HG03439 (cell line): ENCODE measurements around the gene RNASE13.
A peak's percentile ranks its signal among the peaks of the same experiment; 100 is the strongest.

Source experiments
- ATAC-seq: cut with Tn5 transposase; IDR thresholded peaks from one replicate; pipeline ENCODE4 v1.9.1; 2021; ENCODE audit warnings: mild to moderate bottlenecking, moderate library complexity; ENCODE audit not compliant: unreplicated experiment

RNASE13 gene, protein sequence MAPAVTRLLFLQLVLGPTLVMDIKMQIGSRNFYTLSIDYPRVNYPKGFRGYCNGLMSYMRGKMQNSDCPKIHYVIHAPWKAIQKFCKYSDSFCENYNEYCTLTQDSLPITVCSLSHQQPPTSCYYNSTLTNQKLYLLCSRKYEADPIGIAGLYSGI

DNA sequence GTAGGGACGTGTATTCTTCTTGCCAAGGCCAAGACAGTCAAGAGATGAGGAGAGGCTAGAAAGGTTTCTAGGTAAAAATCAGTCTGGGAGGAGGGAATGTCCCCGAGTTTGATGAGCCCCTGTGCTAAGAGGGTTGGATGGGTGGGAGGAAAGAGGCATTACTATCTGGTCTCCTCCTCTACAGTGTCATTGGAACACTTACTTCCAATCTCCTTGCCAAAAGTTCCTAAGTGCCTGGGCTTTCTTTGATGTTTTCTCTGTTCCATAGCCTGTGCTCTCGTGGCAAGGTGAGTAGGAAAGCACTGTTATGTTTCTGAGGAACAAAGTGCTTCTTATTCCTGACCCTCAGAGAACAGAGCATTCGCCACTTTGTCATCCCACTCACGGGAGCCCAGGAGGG lies at the start of gene RNASE13:
Gene RNASE13, minus strand, starts transcription at position 101 of the 400 bp plus-strand sequence. CDS start 519 bp downstream, outside the sequence.
- ATAC-seq: no peak

DNA sequence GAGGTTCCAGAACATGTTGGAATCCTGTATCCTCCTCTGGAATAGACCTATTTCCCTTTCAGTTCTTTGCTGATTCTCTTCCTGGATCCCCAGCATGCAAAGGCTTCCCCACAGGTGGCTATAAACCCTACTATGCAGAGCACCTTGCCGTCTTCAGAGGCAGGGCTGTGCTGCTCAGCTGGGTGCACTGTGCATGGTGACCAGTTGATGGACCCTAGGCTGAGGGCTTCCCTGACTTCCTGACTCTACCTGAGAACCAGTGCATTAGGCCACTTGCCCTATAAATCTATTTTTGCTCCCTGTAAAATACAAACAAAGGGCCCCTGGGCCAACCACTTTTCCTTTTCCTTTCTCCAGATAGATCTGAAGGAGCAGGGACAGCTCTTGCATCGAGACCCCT lies 49.8 kb upstream of the RNASE13 start:
- no peak for ATAC-seq

DNA sequence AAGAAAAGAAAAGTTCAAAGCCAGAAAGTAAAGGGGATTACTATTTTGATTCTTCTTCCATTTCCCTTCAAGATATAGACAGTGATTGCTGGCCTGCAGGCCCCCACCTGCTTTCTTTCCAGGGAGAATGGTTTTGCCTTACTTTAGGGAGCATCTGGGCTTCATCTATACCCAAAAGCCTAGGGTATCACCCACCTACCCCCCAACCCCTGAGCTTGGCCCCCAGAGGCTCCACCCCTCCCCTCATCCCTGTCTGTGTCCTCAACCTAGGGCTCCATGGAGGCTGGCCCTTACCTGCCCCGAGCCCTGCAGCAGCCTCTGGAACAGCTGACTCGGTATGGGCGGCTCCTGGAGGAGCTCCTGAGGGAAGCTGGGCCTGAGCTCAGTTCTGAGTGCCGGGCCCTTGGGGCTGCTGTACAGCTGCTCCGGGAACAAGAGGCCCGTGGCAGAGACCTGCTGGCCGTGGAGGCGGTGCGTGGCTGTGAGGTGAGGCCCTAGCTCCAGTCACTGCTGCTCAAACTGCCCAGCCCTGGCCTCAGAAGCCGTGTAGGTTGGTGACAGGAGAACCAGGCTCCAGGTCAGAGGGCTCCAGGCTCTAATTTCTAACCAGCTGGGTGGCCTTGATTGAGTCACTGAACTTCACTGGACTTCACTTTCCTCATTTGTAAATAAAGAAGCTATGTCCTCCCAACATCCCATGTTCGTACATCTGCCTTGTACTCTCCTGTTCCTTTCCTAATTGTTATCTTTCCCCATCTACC lies 49.1 kb upstream of the RNASE13 start:
- no peak for ATAC-seq

DNA sequence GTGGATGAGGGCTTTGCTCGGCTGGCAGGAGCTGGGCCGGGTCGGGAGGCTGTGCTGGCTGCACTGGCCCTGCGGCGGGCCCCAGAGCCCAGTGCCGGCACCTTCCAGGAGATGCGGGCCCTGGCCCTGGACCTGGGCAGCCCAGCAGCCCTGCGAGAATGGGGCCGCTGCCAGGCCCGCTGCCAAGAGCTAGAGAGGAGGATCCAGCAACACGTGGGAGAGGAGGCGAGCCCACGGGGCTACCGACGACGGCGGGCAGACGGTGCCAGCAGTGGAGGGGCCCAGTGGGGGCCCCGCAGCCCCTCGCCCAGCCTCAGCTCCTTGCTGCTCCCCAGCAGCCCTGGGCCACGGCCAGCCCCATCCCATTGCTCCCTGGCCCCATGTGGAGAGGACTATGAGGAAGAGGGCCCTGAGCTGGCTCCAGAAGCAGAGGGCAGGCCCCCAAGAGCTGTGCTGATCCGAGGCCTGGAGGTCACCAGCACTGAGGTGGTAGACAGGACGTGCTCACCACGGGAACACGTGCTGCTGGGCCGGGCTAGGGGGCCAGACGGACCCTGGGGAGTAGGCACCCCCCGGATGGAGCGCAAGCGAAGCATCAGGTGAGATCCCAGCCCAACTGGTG lies 47.0 kb upstream of the RNASE13 start:
- ATAC-seq: no peak

DNA sequence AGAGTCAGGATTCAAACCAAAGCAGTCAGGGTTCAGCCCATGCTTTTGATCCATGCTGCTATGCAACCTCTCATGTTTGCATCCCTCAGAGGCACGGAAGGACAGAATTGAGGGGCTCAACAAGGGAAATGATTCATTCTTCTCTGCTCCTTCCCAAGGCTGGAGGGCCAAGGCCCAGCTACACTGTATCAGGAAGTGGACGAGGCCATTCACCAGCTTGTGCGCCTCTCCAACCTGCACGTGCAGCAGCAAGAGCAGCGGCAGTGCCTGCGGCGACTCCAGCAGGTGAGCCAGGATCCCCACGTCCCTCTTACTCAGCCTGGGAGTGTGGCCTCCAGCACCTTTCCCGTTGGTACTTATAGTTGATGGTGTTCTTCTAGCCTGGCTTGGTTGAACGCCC lies 44.1 kb upstream of the RNASE13 start:
- ATAC-seq: no peak

DNA sequence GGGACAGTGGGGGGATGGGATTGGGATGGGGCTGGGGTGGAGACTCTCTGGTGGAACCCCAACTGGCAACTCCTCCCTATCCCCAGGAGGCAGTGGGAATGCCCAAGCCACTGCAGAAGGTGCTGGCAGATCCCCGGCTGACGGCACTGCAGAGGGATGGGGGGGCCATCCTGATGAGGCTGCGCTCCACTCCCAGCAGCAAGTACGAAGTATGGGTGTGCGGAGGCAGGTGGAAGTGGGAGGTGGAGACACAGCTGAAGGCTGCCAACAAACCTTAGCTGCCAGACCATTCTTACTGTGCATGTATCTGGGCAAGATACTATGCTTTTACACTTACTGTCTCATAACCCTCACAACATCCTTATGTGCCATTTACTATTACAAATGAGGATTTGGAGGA lies 43.7 kb upstream of the RNASE13 start:
- ATAC-seq: no peak

DNA sequence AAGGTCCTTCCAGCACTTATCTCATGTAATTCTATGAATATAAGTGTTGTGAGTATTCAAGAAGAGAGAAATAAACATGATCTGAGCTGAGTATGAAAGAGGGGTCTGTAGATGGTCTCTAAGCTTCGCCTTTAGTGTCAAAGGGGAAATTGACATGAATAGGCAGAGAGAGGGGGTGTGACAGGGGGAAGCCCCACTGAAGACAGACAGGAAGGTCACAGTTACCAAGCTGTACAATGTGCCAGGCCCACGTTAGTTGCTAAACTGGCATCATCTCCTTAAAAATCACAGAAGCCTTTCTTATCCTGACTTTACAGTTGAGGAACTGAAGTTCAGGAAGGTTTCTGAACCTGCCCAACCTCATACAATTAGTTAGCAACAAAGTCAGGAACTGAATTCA lies 43.1 kb upstream of the RNASE13 start:
- no peak for ATAC-seq

DNA sequence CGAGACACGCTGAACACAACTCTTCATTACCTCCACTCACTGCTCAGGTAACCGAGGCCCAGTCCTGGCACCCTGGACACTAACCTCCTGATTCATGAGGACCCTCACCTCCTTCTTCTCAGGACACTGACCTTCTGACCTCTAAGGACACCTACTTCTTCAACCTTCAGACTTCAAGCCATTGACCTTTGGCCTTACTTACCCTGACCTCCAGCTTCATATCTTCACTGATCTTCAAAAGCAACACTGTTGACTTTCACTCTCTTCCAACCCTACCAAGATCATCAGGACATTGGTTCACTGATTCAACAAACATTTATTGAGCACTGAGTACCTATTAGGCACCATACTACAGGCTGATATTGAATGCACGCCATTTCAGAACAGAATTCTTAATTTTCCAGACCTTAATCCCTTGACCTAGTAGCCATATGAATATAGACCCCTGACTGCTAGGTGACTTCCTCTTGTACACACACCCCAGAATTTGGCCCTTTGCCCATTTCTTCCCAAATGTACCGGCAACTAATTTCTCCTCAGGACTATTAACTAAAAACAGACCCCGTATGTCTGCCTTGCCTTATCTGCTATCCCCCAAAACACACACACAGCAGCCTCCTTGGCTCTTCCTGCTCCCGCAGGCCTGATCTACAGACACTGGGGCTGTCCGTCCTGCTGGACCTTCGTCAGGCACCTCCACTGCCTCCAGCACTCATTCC lies 41.3 kb upstream of the RNASE13 start:
- no peak for ATAC-seq

DNA sequence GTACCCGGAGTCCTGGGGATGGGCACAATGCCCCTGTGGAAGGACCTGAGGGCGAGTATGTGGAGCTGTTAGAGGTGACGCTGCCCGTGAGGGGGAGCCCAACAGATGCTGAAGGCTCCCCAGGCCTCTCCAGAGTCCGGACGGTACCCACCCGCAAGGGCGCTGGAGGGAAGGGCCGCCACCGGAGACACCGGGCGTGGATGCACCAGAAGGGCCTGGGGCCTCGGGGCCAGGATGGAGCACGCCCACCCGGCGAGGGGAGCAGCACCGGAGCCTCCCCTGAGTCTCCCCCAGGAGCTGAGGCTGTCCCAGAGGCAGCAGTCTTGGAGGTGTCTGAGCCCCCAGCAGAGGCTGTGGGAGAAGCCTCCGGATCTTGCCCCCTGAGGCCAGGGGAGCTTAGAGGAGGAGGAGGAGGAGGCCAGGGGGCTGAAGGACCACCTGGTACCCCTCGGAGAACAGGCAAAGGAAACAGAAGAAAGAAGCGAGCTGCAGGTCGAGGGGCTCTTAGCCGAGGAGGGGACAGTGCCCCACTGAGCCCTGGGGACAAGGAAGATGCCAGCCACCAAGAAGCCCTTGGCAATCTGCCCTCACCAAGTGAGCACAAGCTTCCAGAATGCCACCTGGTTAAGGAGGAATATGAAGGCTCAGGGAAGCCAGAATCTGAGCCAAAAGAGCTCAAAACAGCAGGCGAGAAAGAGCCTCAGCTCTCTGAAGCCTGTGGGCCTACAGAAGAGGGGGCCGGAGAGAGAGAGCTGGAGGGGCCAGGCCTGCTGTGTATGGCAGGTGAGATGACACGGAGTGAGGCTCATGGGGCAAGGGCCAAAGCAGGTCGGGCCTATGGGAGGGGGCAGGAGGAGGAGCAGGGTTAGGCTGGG lies 40.0 kb upstream of the RNASE13 start:
- no peak for ATAC-seq

DNA sequence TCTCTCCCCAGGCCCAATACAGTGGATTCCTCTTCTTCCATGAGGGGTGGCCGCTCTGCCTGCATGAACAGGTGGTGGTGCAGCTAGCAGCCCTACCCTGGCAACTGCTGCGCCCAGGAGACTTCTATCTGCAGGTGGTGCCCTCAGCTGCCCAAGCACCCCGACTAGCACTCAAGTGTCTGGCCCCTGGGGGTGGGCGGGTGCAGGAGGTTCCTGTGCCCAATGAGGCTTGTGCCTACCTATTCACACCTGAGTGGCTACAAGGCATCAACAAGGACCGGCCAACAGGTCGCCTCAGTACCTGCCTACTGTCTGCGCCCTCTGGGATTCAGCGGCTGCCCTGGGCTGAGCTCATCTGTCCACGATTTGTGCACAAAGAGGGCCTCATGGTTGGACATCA lies 39.3 kb upstream of the RNASE13 start:
- no peak for ATAC-seq

DNA sequence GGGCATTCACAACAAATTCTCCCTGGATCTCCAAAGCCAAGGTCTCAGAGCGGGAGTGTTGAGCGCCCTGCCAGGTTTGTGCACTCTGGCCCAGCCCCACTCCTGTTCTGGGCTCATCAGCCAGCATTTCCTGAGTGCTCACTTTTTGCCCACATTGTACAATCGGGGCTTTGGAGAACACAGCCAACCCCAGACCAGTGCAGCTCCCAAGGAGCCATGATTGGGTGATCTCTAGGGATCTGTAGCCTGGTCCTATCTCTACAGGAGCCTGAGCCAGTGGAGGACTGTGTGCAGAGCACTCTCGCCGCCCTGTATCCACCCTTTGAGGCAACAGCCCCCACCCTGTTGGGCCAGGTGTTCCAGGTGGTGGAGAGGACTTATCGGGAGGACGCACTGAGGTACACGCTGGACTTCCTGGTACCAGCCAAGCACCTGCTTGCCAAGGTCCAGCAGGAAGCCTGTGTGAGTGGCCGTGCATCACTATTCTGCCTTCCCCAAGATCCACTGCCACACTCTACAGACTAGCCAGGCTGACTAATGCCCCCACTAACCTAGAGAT lies 38.3 kb upstream of the RNASE13 start:
- no peak for ATAC-seq

DNA sequence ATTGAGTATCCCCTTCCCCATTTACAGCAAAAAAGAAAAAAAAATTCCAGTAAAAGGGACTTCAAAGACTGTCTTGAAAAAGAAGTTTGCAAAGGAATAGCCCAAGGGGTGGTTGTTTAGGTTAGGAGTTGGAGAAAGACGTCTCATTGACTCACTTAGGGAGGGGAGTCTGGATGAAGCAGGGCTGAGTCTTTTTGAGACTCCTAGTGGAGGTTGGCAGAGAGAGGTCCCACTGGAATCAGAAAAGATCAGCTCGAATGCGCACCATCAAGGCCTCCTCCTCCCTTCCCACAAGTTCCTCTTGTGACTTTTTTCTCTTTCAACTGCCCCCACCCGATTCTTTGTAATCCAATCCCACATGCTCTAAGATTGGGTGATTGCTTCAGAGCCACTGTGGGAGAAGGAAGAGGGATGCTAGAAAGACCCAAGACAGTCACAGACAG lies 37.4 kb upstream of the RNASE13 start:
- ATAC-seq: no peak

DNA sequence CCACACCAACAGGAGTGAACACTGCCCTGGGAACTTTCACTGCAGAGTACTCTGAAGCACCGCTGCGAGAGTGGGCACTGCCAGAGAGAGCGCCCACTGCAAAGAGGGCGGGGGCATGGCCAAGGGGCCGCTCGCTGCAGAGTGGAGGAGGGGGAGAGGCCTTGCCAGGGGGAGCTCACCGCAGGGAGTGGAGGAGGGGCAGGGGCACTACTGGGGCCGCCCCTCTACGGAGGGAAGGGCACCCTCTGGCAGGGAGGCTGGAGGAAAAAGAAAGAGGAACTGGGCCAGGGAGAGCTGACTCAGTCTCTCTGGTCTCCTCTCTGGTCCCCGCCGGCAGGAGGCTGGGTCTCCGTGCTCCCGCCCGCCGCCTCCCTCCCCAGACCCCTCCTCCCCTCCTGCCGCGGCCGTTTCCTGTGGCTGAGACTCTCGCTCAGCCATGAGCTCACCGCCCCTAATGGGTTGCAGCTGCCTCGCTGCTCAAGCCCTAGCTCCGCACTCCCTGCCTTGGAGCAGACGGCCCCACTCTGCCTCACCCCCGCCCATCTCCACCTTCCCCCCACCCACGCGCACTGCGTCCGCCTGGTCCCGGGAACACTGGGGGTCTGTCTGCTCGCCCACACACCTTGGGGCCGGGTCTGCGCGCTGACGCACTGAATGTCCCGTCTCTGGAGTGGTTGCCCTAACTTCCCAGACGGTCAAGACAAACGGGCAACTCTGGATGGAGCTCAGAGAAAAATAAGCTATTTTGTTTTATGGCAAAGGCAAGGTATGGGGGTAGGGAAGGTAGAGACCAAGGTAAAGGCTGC lies 36.8 kb upstream of the RNASE13 start:
- peak; percentile 39 for ATAC-seq

DNA sequence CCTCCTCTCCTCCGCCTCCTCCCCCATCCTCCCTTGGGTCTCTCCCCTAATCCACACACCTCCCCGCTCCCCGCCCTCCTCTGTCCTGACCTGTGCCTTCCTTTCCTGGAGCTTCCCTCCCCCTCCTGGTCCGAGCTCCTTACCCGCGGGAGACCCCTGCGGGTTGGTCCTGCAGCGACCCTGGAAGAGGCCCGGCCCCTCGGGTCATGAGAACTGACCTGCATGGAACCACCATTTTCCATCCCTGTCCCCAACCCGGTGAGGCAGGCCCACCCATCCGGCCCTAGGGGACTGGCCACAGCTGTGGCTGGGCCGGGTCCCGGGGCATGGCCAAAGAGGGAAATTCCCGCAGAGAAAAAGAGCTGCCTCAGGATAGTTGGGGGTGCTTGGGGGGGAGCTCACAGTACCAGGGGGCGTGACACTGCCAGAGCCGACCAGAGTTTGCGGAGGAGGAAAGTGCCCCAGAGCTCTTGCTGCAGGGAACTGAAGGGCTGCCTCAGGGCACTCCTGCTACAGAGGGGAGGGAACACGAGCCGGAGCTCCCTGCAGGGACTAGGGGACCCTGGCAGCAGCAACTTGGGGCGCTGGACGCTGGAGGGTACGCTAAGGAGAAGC lies 36.1 kb upstream of the RNASE13 start:
- ATAC-seq: peak; percentile 14

DNA sequence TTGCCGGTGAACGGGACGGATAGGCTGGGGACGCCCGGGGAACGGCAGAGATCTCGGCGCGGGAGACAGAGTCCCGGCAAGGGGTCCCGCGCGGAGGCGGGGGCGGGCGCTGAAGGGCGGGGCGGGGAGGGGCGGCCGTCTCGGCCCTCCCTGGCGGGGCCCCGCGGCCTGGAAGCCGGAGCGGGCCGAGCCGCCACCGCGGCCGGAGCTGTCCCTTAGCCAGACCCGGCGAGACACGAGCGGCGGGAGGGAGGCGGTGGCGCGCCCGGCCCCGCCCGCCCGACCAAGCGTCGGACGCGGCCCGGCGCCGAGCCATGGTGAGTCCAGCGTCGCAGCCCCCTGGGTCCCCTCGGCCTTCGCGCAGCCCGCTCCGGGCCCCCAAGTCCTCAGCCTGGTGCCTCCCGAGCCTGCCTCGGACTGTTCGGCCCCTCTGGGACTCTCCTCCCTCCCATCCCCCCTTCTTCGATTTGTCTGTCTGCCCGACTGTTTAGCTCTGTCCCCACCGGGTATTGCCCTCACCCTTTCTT lies 35.5 kb upstream of the RNASE13 start, which contains the start of gene ARHGEF40:
Gene ARHGEF40, plus strand, starts transcription at position 222 of the 527 bp plus-strand sequence. Its CDS starts 93 bp downstream, at position 315.
- peak; percentile 25 for ATAC-seq

DNA sequence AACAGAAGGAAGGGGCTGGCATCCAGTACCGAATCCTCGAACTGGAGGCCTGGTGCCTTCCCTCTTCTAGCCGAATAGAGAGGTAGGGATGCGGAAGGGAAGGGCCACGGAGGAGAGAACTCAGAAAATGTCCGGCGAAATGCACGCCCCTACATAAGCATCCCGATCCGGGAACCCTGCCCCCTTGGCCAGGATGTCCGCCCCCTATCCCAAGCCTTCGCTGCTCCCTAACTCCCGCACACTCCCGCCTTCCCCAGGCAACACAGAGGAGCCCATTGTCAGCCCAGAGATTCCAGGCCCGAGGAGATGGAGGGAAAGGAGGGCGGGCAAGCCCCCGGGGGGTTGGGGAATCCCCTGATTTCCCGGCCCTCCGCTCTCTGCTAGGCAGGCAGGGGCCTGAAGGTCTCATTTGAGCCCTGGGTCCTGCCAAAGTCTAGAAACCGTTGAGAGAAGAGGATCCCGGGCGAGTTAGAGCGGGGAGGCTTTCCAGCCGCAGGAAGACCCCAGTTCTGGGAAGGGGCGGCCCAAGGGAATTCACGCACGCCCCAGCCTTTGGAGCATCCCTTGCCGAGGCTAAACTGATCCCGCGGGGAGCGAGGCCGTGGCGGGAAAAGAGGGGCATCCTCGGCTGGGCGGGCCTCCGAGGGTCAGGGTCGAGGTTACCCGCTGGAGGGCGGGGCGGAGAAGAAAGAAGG lies 34.9 kb upstream of the RNASE13 start:
- ATAC-seq: no peak

DNA sequence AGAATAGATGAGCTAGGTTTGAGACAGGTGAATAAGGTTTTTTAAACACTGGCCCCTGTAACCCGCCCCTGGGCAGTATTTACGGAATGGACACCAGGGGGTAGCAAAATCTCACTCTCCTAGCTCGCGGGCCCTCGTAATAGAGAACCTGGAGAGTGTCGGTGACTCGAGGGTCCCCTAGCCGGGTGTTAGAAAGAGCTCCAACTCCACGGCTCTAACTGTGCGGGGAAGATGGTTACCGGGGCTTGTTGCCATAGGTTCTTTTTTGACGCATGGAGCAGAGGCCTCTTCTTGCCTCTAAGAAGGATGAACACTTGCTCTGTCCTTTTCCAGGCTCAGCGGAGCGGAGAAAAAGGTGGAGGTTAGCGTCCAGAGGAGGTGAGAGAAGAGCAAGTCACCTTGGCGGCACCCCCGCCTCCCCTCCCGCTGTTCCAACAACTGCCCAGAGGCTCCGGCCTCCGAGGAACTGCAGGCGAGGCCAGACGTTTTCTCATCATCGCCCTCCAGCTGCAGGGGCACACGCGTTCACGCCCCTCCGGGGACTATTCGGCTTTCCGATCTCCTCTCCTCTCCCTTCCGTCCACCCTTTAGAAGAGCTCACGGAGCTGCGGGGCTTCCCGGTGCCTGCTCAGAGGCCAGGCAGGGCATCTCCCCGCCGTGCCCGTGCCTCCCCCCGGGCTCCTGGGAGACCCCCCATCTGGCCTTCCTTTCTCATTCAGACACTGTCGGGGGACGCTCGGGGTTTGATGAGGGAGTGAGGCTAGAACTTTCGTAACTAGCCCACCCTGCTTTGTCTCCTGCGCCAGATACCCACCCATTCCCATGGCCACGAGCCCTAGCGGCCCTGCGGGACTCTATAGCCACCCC lies 34.1 kb upstream of the RNASE13 start:
- ATAC-seq: no peak
